ENCODE data around the gene CLEC2D.
"Not testable (repeated sequence)": the region's sequence is repeated elsewhere in the genome, so short reads cannot be mapped to it uniquely, and the experiment has no call there.

CLEC2D gene

DNA sequence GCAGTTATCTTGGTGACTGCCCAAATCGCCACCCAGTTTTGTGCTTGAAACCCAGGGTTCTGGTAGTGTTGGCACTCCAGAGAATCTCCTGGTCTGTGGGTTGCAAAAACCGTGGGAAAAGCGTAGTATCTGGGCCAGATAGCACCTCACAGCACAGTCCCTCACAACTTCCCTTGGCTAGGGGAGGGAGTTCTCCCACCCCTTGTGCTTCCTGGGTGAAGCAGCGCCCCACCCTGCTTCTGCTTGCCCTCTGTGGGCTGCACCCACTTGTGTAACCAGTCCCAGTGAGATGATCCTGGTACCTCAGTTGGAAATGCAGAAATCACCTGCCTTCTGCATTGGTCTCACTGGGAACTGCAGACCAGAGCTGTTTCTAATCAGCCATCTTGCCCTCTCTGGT is 16.4 kb downstream of the CLEC2D start:
- H3K4me3 ChIP-seq: no peak overlapping the region
- H3K9ac ChIP-seq: no peak overlapping the region
- H4K20me1 ChIP-seq: peaks cover 0 to 15% (median 0%) of the 10 kb centered on the region in 11 experiments; a peak in 1 of 22 replicates
- H3K27me3 ChIP-seq: no peaks in the 10 kb centered on the region
- TF ChIP-seq Cebpa-rat (IDR thresholded peaks at IDR 0.05): no peak
- peak overlapping the region in 2 of 11 experiments; percentile 13 to 20; a peak in 3 of 22 replicates for H3K27ac ChIP-seq
- H3K4me1 ChIP-seq: peaks cover 0 to 14% (median 2%) of the 10 kb centered on the region in 10 experiments; a peak in 7 of 20 replicates
- H3K4me2 ChIP-seq: 0 out of 22 replicates have a peak overlapping the region, but pooled peaks of 1 of the 11 experiments have one; percentile 12
- peaks cover 41 to 62% (median 50%) of the 10 kb centered on the region in 11 experiments for H3K9me3 ChIP-seq (replicated peaks in 1 of 11)
- H3K36me3 ChIP-seq: peaks cover 78 to 100% (median 97%) of the 10 kb centered on the region in 11 experiments

DNA sequence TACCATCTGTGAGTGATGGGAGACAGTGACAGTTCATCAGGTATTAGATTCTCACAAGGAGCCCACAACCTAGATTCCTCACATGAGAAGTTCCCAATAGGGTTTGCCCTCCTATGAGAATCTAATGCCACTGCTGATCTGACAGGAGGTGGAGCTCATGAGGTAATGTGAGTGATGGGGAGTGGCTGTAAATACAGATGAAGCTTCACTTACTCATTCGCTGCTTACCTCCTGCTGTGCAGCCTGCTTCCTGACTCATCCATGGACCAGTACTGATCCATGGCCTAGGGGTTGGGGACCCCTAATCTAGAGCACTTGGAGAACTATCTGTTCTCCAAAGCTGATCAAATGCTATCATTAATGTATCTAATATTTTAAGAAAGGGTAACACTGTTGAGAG is 17.7 kb downstream of the CLEC2D start:
- peaks cover 0 to 15% (median 0%) of the 10 kb centered on the region in 11 experiments; a peak in 1 of 22 replicates for H4K20me1 ChIP-seq
- no peak overlapping the region for H3K4me2 ChIP-seq
- H3K27me3 ChIP-seq: no peaks in the 10 kb centered on the region
- peaks cover 0 to 17% (median 2%) of the 10 kb centered on the region in 10 experiments; a peak in 7 of 20 replicates for H3K4me1 ChIP-seq
- peaks cover 74 to 100% (median 96%) of the 10 kb centered on the region in 11 experiments for H3K36me3 ChIP-seq
- TF ChIP-seq Cebpa-rat (IDR thresholded peaks at IDR 0.05): no peak
- H3K9ac ChIP-seq: no peak overlapping the region
- peaks cover 28 to 49% (median 37%) of the 10 kb centered on the region in 11 experiments for H3K9me3 ChIP-seq (replicated peaks in 1 of 11)
- H3K4me3 ChIP-seq: no peak overlapping the region
- no peak overlapping the region for H3K27ac ChIP-seq

DNA sequence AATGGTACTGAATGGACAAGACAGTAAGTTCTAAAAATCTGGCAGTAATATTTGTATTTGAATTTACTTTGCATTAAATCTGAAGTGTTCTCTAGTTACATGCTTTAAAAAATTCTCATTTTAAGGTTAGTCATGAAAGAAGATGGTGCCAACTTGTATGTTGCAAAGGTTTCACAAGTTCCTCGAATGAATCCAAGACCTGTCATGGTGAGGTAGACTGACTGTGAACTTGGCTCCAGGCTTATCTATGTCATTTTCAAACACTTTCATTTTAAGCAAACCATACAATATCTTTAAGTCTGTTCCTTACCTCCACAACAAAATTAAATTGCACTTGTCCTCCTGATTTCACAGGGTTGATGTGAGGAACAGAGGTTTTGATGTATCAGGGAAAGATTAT is 23.4 kb downstream of the CLEC2D start:
- Histone ChIP-seq H3K36me3 (peaks cover 41 to 98% (median 89%) of the 10 kb centered on the region in 11 experiments), H3K4me3 (no peak overlapping the region)
- TF ChIP-seq Cebpa-rat (IDR thresholded peaks at IDR 0.05): no peak

DNA sequence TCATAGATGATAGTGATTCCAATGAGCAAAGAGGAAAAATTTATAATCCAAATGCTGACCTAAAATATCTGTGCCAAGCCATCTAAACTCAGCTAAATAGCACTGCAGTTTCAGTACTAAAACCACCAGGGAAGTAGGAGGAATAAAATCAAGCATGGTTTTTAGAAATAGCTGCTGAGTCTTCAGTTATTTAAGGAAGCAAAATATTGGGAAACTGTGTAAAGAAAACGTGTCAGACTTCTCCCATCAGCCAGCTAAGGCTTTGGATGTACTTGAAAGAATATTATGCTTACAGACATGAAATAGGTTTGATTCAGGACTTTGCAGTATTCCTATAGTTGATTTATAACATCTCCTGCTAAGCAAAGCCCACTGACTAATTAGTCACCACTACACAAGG is 24.7 kb downstream of the CLEC2D start:
- H3K4me3 ChIP-seq: no peak overlapping the region
- no peaks in the 10 kb centered on the region for H4K20me1 ChIP-seq
- H3K4me2 ChIP-seq: peak overlapping the region in 3 of 11 experiments; percentile 65 to 89 (median 80); a peak in 7 of 22 replicates
- H3K9ac ChIP-seq: peak overlapping the region in 2 of 11 experiments; percentile 7 to 34; a peak in 1 of 22 replicates
- H3K27ac ChIP-seq: peak overlapping the region in 3 of 11 experiments; percentile 10 to 57 (median 33); a peak in 4 of 22 replicates
- H3K4me1 ChIP-seq: peaks cover 0 to 61% (median 5%) of the 10 kb centered on the region in 10 experiments; a peak in 10 of 20 replicates
- H3K9me3 ChIP-seq (replicated peaks in 1 of 11): peaks cover 20 to 50% (median 40%) of the 10 kb centered on the region in 11 experiments
- H3K27me3 ChIP-seq: no peaks in the 10 kb centered on the region
- TF ChIP-seq Cebpa-rat (IDR thresholded peaks at IDR 0.05): no peak
- H3K36me3 ChIP-seq: peaks cover 27 to 84% (median 76%) of the 10 kb centered on the region in 11 experiments; a peak in 21 of 22 replicates

More for the DNA sequence above, 23.4 kb downstream of the CLEC2D start:
- H3K9me3 ChIP-seq (replicated peaks in 1 of 11): peaks cover 27 to 63% (median 51%) of the 10 kb centered on the region in 11 experiments
- peak overlapping the region in 2 of 11 experiments; percentile 5 to 33; a peak in 1 of 22 replicates for H3K27ac ChIP-seq
- peak overlapping the region in 2 of 11 experiments; percentile 80 to 89; a peak in 3 of 22 replicates for H3K4me2 ChIP-seq
- H3K27me3 ChIP-seq: no peaks in the 10 kb centered on the region
- H3K4me1 ChIP-seq: peaks cover 0 to 48% (median 0%) of the 10 kb centered on the region in 10 experiments; a peak in 7 of 20 replicates
- H4K20me1 ChIP-seq: no peaks in the 10 kb centered on the region
- no peak overlapping the region for H3K9ac ChIP-seq

DNA sequence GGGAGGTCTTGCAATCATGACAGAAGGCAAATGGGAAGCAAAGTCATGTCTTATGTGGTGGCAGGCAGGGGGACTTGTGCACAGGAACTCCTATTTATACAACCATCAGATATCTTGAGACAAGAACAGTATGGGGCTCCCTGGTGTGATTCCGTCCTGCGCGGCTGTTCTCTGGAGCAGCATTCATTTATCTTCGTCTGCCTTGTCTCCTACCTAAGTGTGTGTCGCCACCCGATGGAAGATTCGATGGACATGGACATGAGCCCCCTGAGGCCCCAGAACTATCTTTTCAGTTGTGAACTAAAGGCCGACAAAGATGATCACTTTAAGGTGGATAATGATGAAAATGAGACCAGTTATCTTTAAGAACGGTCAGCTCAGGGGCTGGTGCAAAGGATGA is 25.6 kb downstream of the CLEC2D start:
- H3K4me3 ChIP-seq, H4K20me1 ChIP-seq, H3K9ac ChIP-seq, H3K27me3 ChIP-seq: not testable (repeated sequence)
- Histone ChIP-seq H3K4me2 (peak overlapping the region in 3 of 11 experiments; percentile 65 to 89 (median 80); a peak in 5 of 22 replicates), H3K27ac (peak overlapping the region in 2 of 11 experiments; percentile 10 to 57; a peak in 1 of 22 replicates), H3K4me1 (peaks cover 0 to 70% (median 8%) of the 10 kb centered on the region in 10 experiments; a peak in 10 of 20 replicates), H3K36me3 (peaks cover 18 to 75% (median 67%) of the 10 kb centered on the region in 11 experiments; a peak in 21 of 22 replicates), H3K9me3 (replicated peaks in 1 of 11) (peaks cover 11 to 42% (median 37%) of the 10 kb centered on the region in 11 experiments)

DNA sequence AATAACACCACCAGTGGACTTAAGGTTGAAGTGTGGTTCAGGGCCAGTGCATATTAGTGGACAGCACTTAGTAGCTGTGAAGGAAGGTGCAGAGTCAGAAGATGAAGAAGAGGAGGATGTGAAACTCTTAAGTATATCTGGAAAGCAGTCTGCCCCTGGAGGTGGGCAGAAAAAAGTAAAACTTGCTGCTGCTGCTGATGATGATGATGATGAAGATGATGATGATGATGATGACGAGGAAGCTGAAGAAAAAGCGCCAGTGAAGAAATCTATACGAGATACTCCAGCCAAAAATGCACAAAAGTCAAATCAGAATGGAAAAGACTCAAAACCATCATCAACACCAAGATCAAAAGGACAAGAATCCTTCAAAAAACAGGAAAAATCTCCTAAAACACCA is 26.1 kb downstream of the CLEC2D start:
- not testable (repeated sequence) for H3K4me3 ChIP-seq, H4K20me1 ChIP-seq, H3K27me3 ChIP-seq, H3K27ac ChIP-seq, H3K9ac ChIP-seq
- Histone ChIP-seq H3K9me3 (replicated peaks in 1 of 11) (peaks cover 11 to 41% (median 36%) of the 10 kb centered on the region in 11 experiments; a peak in 21 of 22 replicates), H3K4me1 (peaks cover 0 to 75% (median 8%) of the 10 kb centered on the region in 10 experiments; a peak in 10 of 20 replicates), H3K4me2 (peak overlapping the region in 3 of 11 experiments; percentile 65 to 89 (median 80); a peak in 5 of 22 replicates), H3K36me3 (peaks cover 17 to 70% (median 64%) of the 10 kb centered on the region in 11 experiments; a peak in 21 of 22 replicates)

DNA sequence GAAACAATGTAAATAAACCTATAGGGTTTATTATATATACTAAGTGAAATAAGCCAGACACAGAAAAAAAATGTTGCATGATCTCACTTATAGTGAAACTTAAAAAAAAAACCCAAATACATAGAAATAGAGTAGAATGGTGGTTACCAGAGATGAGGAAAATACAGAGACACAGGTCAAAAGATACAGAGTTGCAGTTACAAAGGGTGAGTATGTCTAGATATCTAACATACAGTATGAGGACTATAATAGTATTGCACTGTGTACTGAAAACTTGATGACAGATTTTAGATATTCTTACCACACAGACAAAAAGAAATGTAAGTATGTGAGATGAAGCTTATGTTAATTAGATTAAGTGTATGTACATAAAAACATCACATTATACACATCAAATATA is 28.1 kb downstream of the CLEC2D start:
- Histone ChIP-seq H3K4me3 (no peak overlapping the region), H3K4me1 (peaks cover 13 to 89% (median 23%) of the 10 kb centered on the region in 10 experiments), H3K9ac (no peak overlapping the region), H3K36me3 (peaks cover 4 to 51% (median 45%) of the 10 kb centered on the region in 11 experiments; a peak in 20 of 22 replicates), H3K27me3 (no peaks in the 10 kb centered on the region), H4K20me1 (no peaks in the 10 kb centered on the region), H3K4me2 (no peak overlapping the region), H3K9me3 (replicated peaks in 1 of 11) (peaks cover 11 to 41% (median 36%) of the 10 kb centered on the region in 11 experiments; a peak in 21 of 22 replicates), H3K27ac (no peak overlapping the region)
- no peak for TF ChIP-seq Cebpa-rat (IDR thresholded peaks at IDR 0.05)

DNA sequence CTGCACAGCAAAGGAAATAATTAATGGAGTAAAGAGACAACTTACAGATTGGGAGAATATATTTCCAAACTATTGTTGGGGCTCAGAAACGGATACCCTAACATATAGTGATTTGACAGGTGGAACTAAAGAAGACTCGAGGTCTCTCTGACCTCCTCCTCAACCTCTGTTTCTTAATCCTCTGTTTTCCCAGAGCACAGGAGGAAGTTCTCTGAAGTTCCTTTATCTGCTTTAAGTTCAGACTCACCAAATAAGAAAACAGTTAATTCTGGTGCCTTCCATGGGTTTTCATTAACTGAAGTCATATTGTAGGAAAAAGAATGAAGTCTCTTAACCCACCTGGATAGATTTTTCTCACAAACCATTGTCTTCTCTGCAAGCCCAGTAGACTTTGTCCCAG is 29.2 kb downstream of the CLEC2D start:
- Histone ChIP-seq H4K20me1 (no peaks in the 10 kb centered on the region), H3K4me1 (peaks cover 15 to 88% (median 27%) of the 10 kb centered on the region in 10 experiments), H3K27me3 (no peaks in the 10 kb centered on the region), H3K9me3 (replicated peaks in 1 of 11) (peaks cover 11 to 40% (median 35%) of the 10 kb centered on the region in 11 experiments; a peak in 21 of 22 replicates), H3K9ac (no peak overlapping the region), H3K36me3 (peaks cover 4 to 40% (median 35%) of the 10 kb centered on the region in 11 experiments; a peak in 20 of 22 replicates), H3K4me2 (peak overlapping the region in 4 of 11 experiments; percentile 45 to 85 (median 67); a peak in 8 of 22 replicates), H3K4me3 (no peak overlapping the region), H3K27ac (no peak overlapping the region; a peak in 1 of 22 replicates)
- TF ChIP-seq Cebpa-rat (IDR thresholded peaks at IDR 0.05): no peak

DNA sequence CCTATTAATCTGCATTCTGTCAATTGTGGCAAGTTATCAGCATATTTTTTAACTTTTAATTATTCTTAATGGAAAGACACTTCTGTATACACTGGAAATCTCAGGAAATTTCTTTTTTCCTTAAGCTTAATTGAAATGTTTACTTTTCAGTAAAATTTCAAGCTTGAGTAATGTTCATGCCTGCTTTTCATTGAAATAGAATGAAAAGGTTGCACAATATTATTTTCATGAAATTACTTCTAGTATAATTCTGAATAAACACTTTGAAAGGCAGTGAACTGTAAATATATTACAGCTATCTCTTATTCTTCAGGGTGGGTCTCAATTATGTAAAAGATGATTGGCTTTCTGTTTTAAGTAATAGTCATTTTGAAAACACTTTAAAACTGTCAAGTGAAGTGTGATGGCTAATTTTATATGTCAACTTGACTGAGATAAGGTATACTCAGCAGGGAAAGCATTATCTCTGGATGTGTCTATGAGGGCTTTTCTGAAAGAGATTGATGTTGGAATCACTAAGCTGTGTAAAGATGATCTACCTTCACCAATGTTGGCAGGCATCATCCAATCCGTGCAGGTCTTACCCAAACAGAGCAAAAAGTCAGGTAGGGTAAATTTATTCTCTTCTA is 29.9 kb downstream of the CLEC2D start:
- Histone ChIP-seq H3K9me3 (replicated peaks in 1 of 11) (peaks cover 12 to 35% (median 32%) of the 10 kb centered on the region in 11 experiments; a peak in 21 of 22 replicates), H3K4me1 (peaks cover 15 to 82% (median 27%) of the 10 kb centered on the region in 10 experiments), H3K27me3 (no peaks in the 10 kb centered on the region), H4K20me1 (no peaks in the 10 kb centered on the region), H3K36me3 (peaks cover 4 to 33% (median 28%) of the 10 kb centered on the region in 11 experiments; a peak in 20 of 22 replicates), H3K9ac (no peak overlapping the region), H3K4me3 (no peak overlapping the region), H3K4me2 (peak overlapping the region in 6 of 11 experiments; percentile 19 to 85 (median 50); a peak in 9 of 22 replicates), H3K27ac (no peak overlapping the region; a peak in 1 of 22 replicates)
- no peak for TF ChIP-seq Cebpa-rat (IDR thresholded peaks at IDR 0.05)

All from BLaER1 treated with 17β-estradiol and CSF1 and Interleukin-3, amounts not matched to agents 10 nM and 100 nM (cell line).